A673 (cell line): ENCODE data around the gene PCDHAC2.

Experiments used
- CTCF ChIP-seq: fragments of 300-800, 200-600 bp; sonication (generic); conservative IDR thresholded peaks from 2 replicates; pipeline ENCODE4 v1.5.1; 2017; ENCODE audit warnings: low read depth, mild to moderate bottlenecking, antibody characterized with exemption, low read length, moderate library complexity, mixed read lengths
- EZH2 ChIP-seq: fragments of 200-600 bp; sonication (generic); IDR thresholded peaks from 2 replicates; pipeline ENCODE4 v1.6.1; 2017; ENCODE audit warnings: borderline replicate concordance, low read depth, mild to moderate bottlenecking, mixed read lengths, antibody characterized with exemption, low read length; ENCODE audit not compliant: poor library complexity, severe bottlenecking

- TF ChIP-seq EZH2 (no peak), CTCF (no peak)
These were observed 23.2 kb downstream of the PCDHAC2 start for GRCh38 chr5:140989254-140990020.
